Measurements from ENCODE around the gene HNF1B. TPM values are rescaled to one million over a fixed set of nuclear protein-coding genes. Genes with fewer than 3 reads are reported as not detected.

HNF1B gene
- total RNA-seq, 1 donor: not detected

DNA sequence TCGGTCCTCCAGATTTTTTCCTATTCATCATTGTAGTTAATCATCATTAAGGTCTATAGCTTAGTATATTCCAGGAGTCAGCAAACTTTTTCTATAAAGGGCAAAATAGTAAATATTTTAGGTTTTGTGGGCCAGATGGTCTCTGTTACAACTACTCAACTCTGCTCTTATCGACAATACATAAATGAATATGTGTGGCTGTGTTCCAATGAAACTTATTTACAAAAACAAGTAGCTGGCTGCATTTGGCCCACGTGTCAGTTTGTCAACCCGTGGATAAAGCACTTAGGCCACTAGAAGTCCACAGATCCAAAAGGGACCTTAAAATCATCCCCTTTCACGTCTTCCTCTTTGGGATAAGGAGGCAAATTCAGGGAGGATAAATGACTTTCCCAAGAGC lies 5.4 kb upstream of the HNF1B start:
- no peaks in the 10 kb centered on the region for H3K36me3 ChIP-seq (ENCODE audit: insufficient read depth, low read length)
- no peak overlapping the region for H3K4me3 ChIP-seq (ENCODE audit: insufficient read depth, low read length)

GRCh38 chr17:37747222-37747621 lies 2.4 kb upstream of the HNF1B start:
- DNase-seq (ENCODE audit: insufficient read length, low spot score, missing footprints): no peak
- H3K27me3 ChIP-seq (ENCODE audit: insufficient read depth, low read length): peaks cover 68% of the 10 kb centered on the region

More for the DNA sequence above, 5.4 kb upstream of the HNF1B start:
- Histone ChIP-seq H2AFZ (ENCODE audit: low read length) (no peak overlapping the region), H4K20me1 (ENCODE audit: insufficient read depth, low read length) (no peaks in the 10 kb centered on the region), H3K4me2 (ENCODE audit: insufficient read depth, low read length) (no peak overlapping the region), H3K9me3 (ENCODE audit: low read depth, low read length) (no peaks in the 10 kb centered on the region), H3K27me3 (ENCODE audit: insufficient read depth, low read length) (peaks cover 37% of the 10 kb centered on the region), H3K27ac (ENCODE audit: low read depth, low read length) (no peak overlapping the region), H3K79me2 (ENCODE audit: insufficient read depth, low read length) (no peaks in the 10 kb centered on the region), H3K4me1 (ENCODE audit: insufficient read depth, low read length) (peaks cover 6% of the 10 kb centered on the region)
- TF ChIP-seq, protein P1, sequence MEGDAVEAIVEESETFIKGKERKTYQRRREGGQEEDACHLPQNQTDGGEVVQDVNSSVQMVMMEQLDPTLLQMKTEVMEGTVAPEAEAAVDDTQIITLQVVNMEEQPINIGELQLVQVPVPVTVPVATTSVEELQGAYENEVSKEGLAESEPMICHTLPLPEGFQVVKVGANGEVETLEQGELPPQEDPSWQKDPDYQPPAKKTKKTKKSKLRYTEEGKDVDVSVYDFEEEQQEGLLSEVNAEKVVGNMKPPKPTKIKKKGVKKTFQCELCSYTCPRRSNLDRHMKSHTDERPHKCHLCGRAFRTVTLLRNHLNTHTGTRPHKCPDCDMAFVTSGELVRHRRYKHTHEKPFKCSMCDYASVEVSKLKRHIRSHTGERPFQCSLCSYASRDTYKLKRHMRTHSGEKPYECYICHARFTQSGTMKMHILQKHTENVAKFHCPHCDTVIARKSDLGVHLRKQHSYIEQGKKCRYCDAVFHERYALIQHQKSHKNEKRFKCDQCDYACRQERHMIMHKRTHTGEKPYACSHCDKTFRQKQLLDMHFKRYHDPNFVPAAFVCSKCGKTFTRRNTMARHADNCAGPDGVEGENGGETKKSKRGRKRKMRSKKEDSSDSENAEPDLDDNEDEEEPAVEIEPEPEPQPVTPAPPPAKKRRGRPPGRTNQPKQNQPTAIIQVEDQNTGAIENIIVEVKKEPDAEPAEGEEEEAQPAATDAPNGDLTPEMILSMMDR (IDR thresholded peaks at IDR 0.05; ENCODE audit: extremely low read depth, low read depth, low read length): no peak
- no peak for DNase-seq (ENCODE audit: insufficient read length, low spot score, missing footprints)

GRCh38 chr17:37746617-37747016 lies 1.8 kb upstream of the HNF1B start:
- H2AFZ ChIP-seq (ENCODE audit: low read length): no peak overlapping the region
- H3K4me3 ChIP-seq (ENCODE audit: insufficient read depth, low read length): no peak overlapping the region
- H3K36me3 ChIP-seq (ENCODE audit: insufficient read depth, low read length): no peaks in the 10 kb centered on the region
- no peaks in the 10 kb centered on the region for H3K4me1 ChIP-seq (ENCODE audit: insufficient read depth, low read length)
- no peak for DNase-seq (ENCODE audit: insufficient read length, low spot score, missing footprints)
- no peaks in the 10 kb centered on the region for H3K79me2 ChIP-seq (ENCODE audit: insufficient read depth, low read length)
- H3K4me2 ChIP-seq (ENCODE audit: insufficient read depth, low read length): no peak overlapping the region
- TF ChIP-seq, protein P1 (IDR thresholded peaks at IDR 0.05; ENCODE audit: extremely low read depth, low read depth, low read length): no peak
- peaks cover 74% of the 10 kb centered on the region for H3K27me3 ChIP-seq (ENCODE audit: insufficient read depth, low read length)
- no peak overlapping the region for H3K27ac ChIP-seq (ENCODE audit: low read depth, low read length)
- no peaks in the 10 kb centered on the region for H3K9me3 ChIP-seq (ENCODE audit: low read depth, low read length)
- H4K20me1 ChIP-seq (ENCODE audit: insufficient read depth, low read length): no peaks in the 10 kb centered on the region

More at GRCh38 chr17:37747222-37747621, 2.4 kb upstream of the HNF1B start:
- Histone ChIP-seq H2AFZ (ENCODE audit: low read length) (no peak overlapping the region), H3K9me3 (ENCODE audit: low read depth, low read length) (no peaks in the 10 kb centered on the region), H3K27ac (ENCODE audit: low read depth, low read length) (no peak overlapping the region), H4K20me1 (ENCODE audit: insufficient read depth, low read length) (no peaks in the 10 kb centered on the region), H3K4me3 (ENCODE audit: insufficient read depth, low read length) (no peak overlapping the region), H3K79me2 (ENCODE audit: insufficient read depth, low read length) (no peaks in the 10 kb centered on the region), H3K4me2 (ENCODE audit: insufficient read depth, low read length) (no peak overlapping the region), H3K4me1 (ENCODE audit: insufficient read depth, low read length) (peaks cover 3% of the 10 kb centered on the region), H3K36me3 (ENCODE audit: insufficient read depth, low read length) (no peaks in the 10 kb centered on the region)
- TF ChIP-seq, protein P1 (IDR thresholded peaks at IDR 0.05; ENCODE audit: extremely low read depth, low read depth, low read length): no peak

GRCh38 chr17:37745801-37746426 lies 1.1 kb upstream of the HNF1B start:
- Histone ChIP-seq H3K36me3 (ENCODE audit: insufficient read depth, low read length) (no peaks in the 10 kb centered on the region), H3K4me3 (ENCODE audit: insufficient read depth, low read length) (no peak overlapping the region), H2AFZ (ENCODE audit: low read length) (no peak overlapping the region), H3K9me3 (ENCODE audit: low read depth, low read length) (no peaks in the 10 kb centered on the region), H3K79me2 (ENCODE audit: insufficient read depth, low read length) (no peaks in the 10 kb centered on the region), H3K4me1 (ENCODE audit: insufficient read depth, low read length) (no peaks in the 10 kb centered on the region), H3K4me2 (ENCODE audit: insufficient read depth, low read length) (no peak overlapping the region), H3K27me3 (ENCODE audit: insufficient read depth, low read length) (peaks cover 81% of the 10 kb centered on the region), H4K20me1 (ENCODE audit: insufficient read depth, low read length) (no peaks in the 10 kb centered on the region), H3K27ac (ENCODE audit: low read depth, low read length) (no peak overlapping the region)
- DNase-seq (ENCODE audit: insufficient read length, low spot score, missing footprints): no peak
- TF ChIP-seq, protein P1 (IDR thresholded peaks at IDR 0.05; ENCODE audit: extremely low read depth, low read depth, low read length): no peak

Measured in osteoblast (primary cell).